ENCODE data around the gene ZP2. TPM values are rescaled to one million over a fixed set of nuclear protein-coding genes. Genes with fewer than 3 reads are reported as not detected.
"Not testable (repeated sequence)": the region's sequence is repeated elsewhere in the genome, so short reads cannot be mapped to it uniquely, and the experiment has no call there.

ZP2 gene
- total RNA-seq, 1 experiment from 2014 or later, result not detected

GRCh38 chr16:21172650-21173049, 38.7 kb downstream of the ZP2 start:
- Histone ChIP-seq H3K9me3 (replicated peaks) (no peaks in the 10 kb centered on the region), H3K4me1 (no peaks in the 10 kb centered on the region), H3K4me3 (no peak overlapping the region), H3K27ac (no peak overlapping the region), H3K36me3 (no peaks in the 10 kb centered on the region), H3K27me3 (no peaks in the 10 kb centered on the region)
- DNase-seq, result no peak

GRCh38 chr16:21170116-21170515, 41.3 kb downstream of the ZP2 start:
- not testable (repeated sequence) for DNase-seq; H3K27ac ChIP-seq; H3K4me3 ChIP-seq; H3K27me3 ChIP-seq; H3K36me3 ChIP-seq; H3K4me1 ChIP-seq; H3K9me3 ChIP-seq (replicated peaks)

GRCh38 chr16:21169249-21169981, 42.0 kb downstream of the ZP2 start:
- no peak overlapping the region for H3K4me3 ChIP-seq
- peaks cover 7% of the 10 kb centered on the region; the same call in 1 of the 2 replicates for H3K4me1 ChIP-seq
- no peak for DNase-seq
- H3K36me3 ChIP-seq, result no peaks in the 10 kb centered on the region
- H3K9me3 ChIP-seq (replicated peaks), result no peaks in the 10 kb centered on the region
- H3K27me3 ChIP-seq, result no peaks in the 10 kb centered on the region
- H3K27ac ChIP-seq, result no peak overlapping the region

GRCh38 chr16:21167929-21168602, 43.3 kb downstream of the ZP2 start:
- no peaks in the 10 kb centered on the region for H3K27me3 ChIP-seq
- no peak overlapping the region for H3K4me3 ChIP-seq
- no peak for DNase-seq
- no peak overlapping the region for H3K27ac ChIP-seq
- no peaks in the 10 kb centered on the region for H3K9me3 ChIP-seq (replicated peaks)
- H3K36me3 ChIP-seq, result no peaks in the 10 kb centered on the region
- H3K4me1 ChIP-seq, result peaks cover 7% of the 10 kb centered on the region; the same call in 1 of the 2 replicates

GRCh38 chr16:21167360-21167759, 44.0 kb downstream of the ZP2 start:
- H3K27me3 ChIP-seq, result no peaks in the 10 kb centered on the region
- peak overlapping the region; percentile 30; the same call in 1 of the 2 replicates for H3K27ac ChIP-seq
- DNase-seq, result peak; percentile 47 to 69
- H3K36me3 ChIP-seq, result no peaks in the 10 kb centered on the region
- H3K4me1 ChIP-seq, result peaks cover 7% of the 10 kb centered on the region; the same call in 1 of the 2 replicates
- no peak overlapping the region for H3K4me3 ChIP-seq
- H3K9me3 ChIP-seq (replicated peaks), result no peaks in the 10 kb centered on the region

- Histone ChIP-seq H3K36me3 (no peaks in the 10 kb centered on the region), H3K27ac (no peak overlapping the region; the same call in 1 of the 2 replicates), H3K4me3 (no peak overlapping the region), H3K27me3 (no peaks in the 10 kb centered on the region), H3K4me1 (peaks cover 7% of the 10 kb centered on the region; the same call in 1 of the 2 replicates), H3K9me3 (replicated peaks) (no peaks in the 10 kb centered on the region)
- DNase-seq, result peak; percentile 60 to 68
Observed at GRCh38 chr16:21166561-21166961, 44.8 kb downstream of the ZP2 start.

- H3K4me1 ChIP-seq, result peaks cover 7% of the 10 kb centered on the region; the same call in 1 of the 2 replicates
- no peak overlapping the region for H3K27ac ChIP-seq
- no peak overlapping the region for H3K4me3 ChIP-seq
- no peaks in the 10 kb centered on the region for H3K27me3 ChIP-seq
- H3K36me3 ChIP-seq, result no peaks in the 10 kb centered on the region
- DNase-seq, result no peak
- no peaks in the 10 kb centered on the region for H3K9me3 ChIP-seq (replicated peaks)
Observed at GRCh38 chr16:21164521-21165168, 46.7 kb downstream of the ZP2 start.

GRCh38 chr16:21163576-21163975, 47.8 kb downstream of the ZP2 start:
- H3K27ac ChIP-seq, result no peak overlapping the region
- DNase-seq, result no peak
- no peaks in the 10 kb centered on the region for H3K27me3 ChIP-seq
- no peak overlapping the region for H3K4me3 ChIP-seq
- peaks cover 7% of the 10 kb centered on the region; the same call in 1 of the 2 replicates for H3K4me1 ChIP-seq
- no peaks in the 10 kb centered on the region for H3K9me3 ChIP-seq (replicated peaks)
- no peaks in the 10 kb centered on the region for H3K36me3 ChIP-seq

GRCh38 chr16:21162661-21163151, 48.7 kb downstream of the ZP2 start:
- Histone ChIP-seq H3K27ac (no peak overlapping the region), H3K36me3 (no peaks in the 10 kb centered on the region), H3K4me1 (peaks cover 7% of the 10 kb centered on the region; the same call in 1 of the 2 replicates), H3K27me3 (no peaks in the 10 kb centered on the region), H3K4me3 (no peak overlapping the region), H3K9me3 (replicated peaks) (no peaks in the 10 kb centered on the region)
- DNase-seq, result no peak

GRCh38 chr16:21161211-21161610, 50.2 kb downstream of the ZP2 start:
- Histone ChIP-seq H3K4me1 (no peaks in the 10 kb centered on the region), H3K27ac (no peak overlapping the region), H3K36me3 (no peaks in the 10 kb centered on the region), H3K4me3 (no peak overlapping the region), H3K9me3 (replicated peaks) (no peaks in the 10 kb centered on the region), H3K27me3 (no peaks in the 10 kb centered on the region)
- DNase-seq, result no peak

- Histone ChIP-seq H3K9me3 (replicated peaks) (no peaks in the 10 kb centered on the region), H3K36me3 (no peaks in the 10 kb centered on the region), H3K4me1 (no peaks in the 10 kb centered on the region), H3K27me3 (no peaks in the 10 kb centered on the region), H3K27ac (no peak overlapping the region), H3K4me3 (no peak overlapping the region)
- no peak for DNase-seq
Observed at GRCh38 chr16:21160276-21160675, 51.1 kb downstream of the ZP2 start.

- no peaks in the 10 kb centered on the region for H3K9me3 ChIP-seq (replicated peaks)
- no peaks in the 10 kb centered on the region for H3K36me3 ChIP-seq
- H3K27ac ChIP-seq, result no peak overlapping the region
- DNase-seq, result no peak
- no peaks in the 10 kb centered on the region for H3K4me1 ChIP-seq
- H3K4me3 ChIP-seq, result peak overlapping the region; percentile 84
- H3K27me3 ChIP-seq, result no peaks in the 10 kb centered on the region
Observed at GRCh38 chr16:21159281-21159951, 52.0 kb downstream of the ZP2 start.

GRCh38 chr16:21158208-21159110, 52.9 kb downstream of the ZP2 start, which contains the start of gene LDAF1:
TSS of gene LDAF1 (plus strand) at chr16:21158674. CDS start at chr16:21161183, 2,509 bp downstream.
- no peaks in the 10 kb centered on the region for H3K36me3 ChIP-seq
- peak within 1 kb of the TSS; percentile 27 for H3K27ac ChIP-seq
- peak within 1 kb of the TSS; percentile 84 for H3K4me3 ChIP-seq
- no peaks in the 10 kb centered on the region for H3K9me3 ChIP-seq (replicated peaks)
- peak; percentile 68 to 78 for DNase-seq
- H3K4me1 ChIP-seq, result no peaks in the 10 kb centered on the region
- H3K27me3 ChIP-seq, result no peaks in the 10 kb centered on the region; the same call in 1 of the 2 replicates

All from SJCRH30 (cell line).